GM06990 (cell line): Measurements from ENCODE around the gene SZT2.

Source experiments
- DNase-seq: peaks from one replicate; pipeline ENCODE4 v3.0.0-alpha.2; 2011; ENCODE audit not compliant: insufficient read length; ENCODE audit errors: extremely low read depth
- H3K27me3 ChIP-seq: replicated peaks from 2 replicates; pipeline ENCODE4 v1.6.0; 2011; ENCODE audit warnings: low read length; ENCODE audit not compliant: control insufficient read depth, insufficient read depth
- H3K36me3 ChIP-seq: 2 replicates; pipeline ENCODE4 v1.5.1; 2011; ENCODE audit warnings: low read length; ENCODE audit not compliant: control insufficient read depth, insufficient read depth
- H3K4me3 ChIP-seq: replicated peaks from 2 replicates; pipeline ENCODE4 v1.5.1; 2011; ENCODE audit warnings: low read depth, mild to moderate bottlenecking, control low read depth, low read length
- CTCF ChIP-seq: IDR thresholded peaks from 2 replicates; pipeline ENCODE4 v1.5.1; 2011; ENCODE audit warnings: low read length, control low read depth, mild to moderate bottlenecking, inconsistent platforms; ENCODE audit not compliant: insufficient read depth, poor library complexity, severe bottlenecking

SZT2 gene

GRCh38 chr1:43441166-43441893 is 51.6 kb downstream of the SZT2 start:
- Histone ChIP-seq H3K27me3 (no peaks in the 10 kb centered on the region), H3K4me3 (no peak overlapping the region), H3K36me3 (peaks cover 47% of the 10 kb centered on the region)
- DNase-seq = no peak
- no peak for TF ChIP-seq CTCF

- DNase-seq = no peak
- H3K27me3 ChIP-seq = no peaks in the 10 kb centered on the region
- H3K4me3 ChIP-seq = no peak overlapping the region
- H3K36me3 ChIP-seq = peaks cover 53% of the 10 kb centered on the region
- no peak for TF ChIP-seq CTCF
Observed at GRCh38 chr1:43441894-43442637, 52.4 kb downstream of the SZT2 start.

GRCh38 chr1:43442756-43443155 is 53.1 kb downstream of the SZT2 start:
- TF ChIP-seq CTCF = no peak
- Histone ChIP-seq H3K27me3 (no peaks in the 10 kb centered on the region), H3K4me3 (no peak overlapping the region), H3K36me3 (peaks cover 50% of the 10 kb centered on the region)
- no peak for DNase-seq

- Histone ChIP-seq H3K4me3 (no peak overlapping the region), H3K27me3 (no peaks in the 10 kb centered on the region), H3K36me3 (peaks cover 55% of the 10 kb centered on the region)
- no peak for DNase-seq
- no peak for TF ChIP-seq CTCF
Observed at GRCh38 chr1:43443197-43443946, 53.7 kb downstream of the SZT2 start.

GRCh38 chr1:43444151-43444828 is 54.6 kb downstream of the SZT2 start:
- H3K36me3 ChIP-seq = peaks cover 54% of the 10 kb centered on the region
- DNase-seq = no peak
- no peak overlapping the region for H3K4me3 ChIP-seq
- no peaks in the 10 kb centered on the region for H3K27me3 ChIP-seq
- TF ChIP-seq CTCF = no peak
